ENCODE data around the gene EPN1. TPM values are rescaled to one million over a fixed set of nuclear protein-coding genes. Genes with fewer than 3 reads are reported as not detected.
A peak's percentile ranks its signal among the peaks of the same experiment; 100 is the strongest.

The EPN1 gene
- total and polyA plus RNA-seq, 9 of the 15 experiments (the other 6 are each of a cell fraction or from before 2014, with no cell fraction given): 0.08 to 138 (median 12.7) TPM

- TF ChIP-seq, protein P1, sequence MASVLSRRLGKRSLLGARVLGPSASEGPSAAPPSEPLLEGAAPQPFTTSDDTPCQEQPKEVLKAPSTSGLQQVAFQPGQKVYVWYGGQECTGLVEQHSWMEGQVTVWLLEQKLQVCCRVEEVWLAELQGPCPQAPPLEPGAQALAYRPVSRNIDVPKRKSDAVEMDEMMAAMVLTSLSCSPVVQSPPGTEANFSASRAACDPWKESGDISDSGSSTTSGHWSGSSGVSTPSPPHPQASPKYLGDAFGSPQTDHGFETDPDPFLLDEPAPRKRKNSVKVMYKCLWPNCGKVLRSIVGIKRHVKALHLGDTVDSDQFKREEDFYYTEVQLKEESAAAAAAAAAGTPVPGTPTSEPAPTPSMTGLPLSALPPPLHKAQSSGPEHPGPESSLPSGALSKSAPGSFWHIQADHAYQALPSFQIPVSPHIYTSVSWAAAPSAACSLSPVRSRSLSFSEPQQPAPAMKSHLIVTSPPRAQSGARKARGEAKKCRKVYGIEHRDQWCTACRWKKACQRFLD (CRISPR knock-in tag; IDR thresholded peaks at IDR 0.05): no peak
- TF ChIP-seq SP1 (CRISPR knock-in tag; IDR thresholded peaks at IDR 0.05) (peak; percentile 54), ZNF124 (CRISPR knock-in tag; IDR thresholded peaks at IDR 0.05) (peak; percentile 95; the same call in 1 of the 2 replicates), CTBP1 (IDR thresholded peaks at IDR 0.05; ENCODE audit: borderline replicate concordance) (peak; percentile 47; the same call in 1 of the 2 replicates), PRPF4 (IDR thresholded peaks at IDR 0.05; ENCODE audit: insufficient read depth, low read depth, low read length, poor library complexity, severe bottlenecking) (no peak), NFRKB (IDR thresholded peaks at IDR 0.05; ENCODE audit: low read depth) (no peak), SLC30A9 (CRISPR knock-in tag; IDR thresholded peaks at IDR 0.05) (no peak), MCM7 (IDR thresholded peaks at IDR 0.05) (no peak), ZNF354B (CRISPR knock-in tag; IDR thresholded peaks at IDR 0.05) (no peak), SIN3B (IDR thresholded peaks at IDR 0.05; ENCODE audit: low read depth) (no peak), KLF1 (tag; IDR thresholded peaks at IDR 0.05) (0 out of 2 replicates have a peak, but pooled peaks have one; percentile 22), TBP (optimal IDR thresholded peaks at IDR 0.05; ENCODE audit: low read depth, low read length) (no peak), MEF2A (IDR thresholded peaks at IDR 0.05; ENCODE audit: control insufficient read depth, low read depth, low read length) (no peak), CHD4 (IDR thresholded peaks at IDR 0.05; ENCODE audit: insufficient read depth, insufficient replicate concordance, low read depth, low read length, poor library complexity, severe bottlenecking) (no peak)
- TF ChIP-seq, protein P2, sequence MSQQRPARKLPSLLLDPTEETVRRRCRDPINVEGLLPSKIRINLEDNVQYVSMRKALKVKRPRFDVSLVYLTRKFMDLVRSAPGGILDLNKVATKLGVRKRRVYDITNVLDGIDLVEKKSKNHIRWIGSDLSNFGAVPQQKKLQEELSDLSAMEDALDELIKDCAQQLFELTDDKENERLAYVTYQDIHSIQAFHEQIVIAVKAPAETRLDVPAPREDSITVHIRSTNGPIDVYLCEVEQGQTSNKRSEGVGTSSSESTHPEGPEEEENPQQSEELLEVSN (IDR thresholded peaks at IDR 0.05; ENCODE audit: borderline replicate concordance in 1 of 2, extremely low read depth in 1 of 2, insufficient read depth in 1 of 2, insufficient read length in 1 of 2, low read depth in 1 of 2, low read length in 1 of 2, poor library complexity in 1 of 2, severe bottlenecking in 1 of 2): peak; percentile 100
- TF ChIP-seq, protein P3, sequence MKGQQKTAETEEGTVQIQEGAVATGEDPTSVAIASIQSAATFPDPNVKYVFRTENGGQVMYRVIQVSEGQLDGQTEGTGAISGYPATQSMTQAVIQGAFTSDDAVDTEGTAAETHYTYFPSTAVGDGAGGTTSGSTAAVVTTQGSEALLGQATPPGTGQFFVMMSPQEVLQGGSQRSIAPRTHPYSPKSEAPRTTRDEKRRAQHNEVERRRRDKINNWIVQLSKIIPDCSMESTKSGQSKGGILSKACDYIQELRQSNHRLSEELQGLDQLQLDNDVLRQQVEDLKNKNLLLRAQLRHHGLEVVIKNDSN (CRISPR knock-in tag; IDR thresholded peaks at IDR 0.05): peak; percentile 93
- TF ChIP-seq, protein P4, sequence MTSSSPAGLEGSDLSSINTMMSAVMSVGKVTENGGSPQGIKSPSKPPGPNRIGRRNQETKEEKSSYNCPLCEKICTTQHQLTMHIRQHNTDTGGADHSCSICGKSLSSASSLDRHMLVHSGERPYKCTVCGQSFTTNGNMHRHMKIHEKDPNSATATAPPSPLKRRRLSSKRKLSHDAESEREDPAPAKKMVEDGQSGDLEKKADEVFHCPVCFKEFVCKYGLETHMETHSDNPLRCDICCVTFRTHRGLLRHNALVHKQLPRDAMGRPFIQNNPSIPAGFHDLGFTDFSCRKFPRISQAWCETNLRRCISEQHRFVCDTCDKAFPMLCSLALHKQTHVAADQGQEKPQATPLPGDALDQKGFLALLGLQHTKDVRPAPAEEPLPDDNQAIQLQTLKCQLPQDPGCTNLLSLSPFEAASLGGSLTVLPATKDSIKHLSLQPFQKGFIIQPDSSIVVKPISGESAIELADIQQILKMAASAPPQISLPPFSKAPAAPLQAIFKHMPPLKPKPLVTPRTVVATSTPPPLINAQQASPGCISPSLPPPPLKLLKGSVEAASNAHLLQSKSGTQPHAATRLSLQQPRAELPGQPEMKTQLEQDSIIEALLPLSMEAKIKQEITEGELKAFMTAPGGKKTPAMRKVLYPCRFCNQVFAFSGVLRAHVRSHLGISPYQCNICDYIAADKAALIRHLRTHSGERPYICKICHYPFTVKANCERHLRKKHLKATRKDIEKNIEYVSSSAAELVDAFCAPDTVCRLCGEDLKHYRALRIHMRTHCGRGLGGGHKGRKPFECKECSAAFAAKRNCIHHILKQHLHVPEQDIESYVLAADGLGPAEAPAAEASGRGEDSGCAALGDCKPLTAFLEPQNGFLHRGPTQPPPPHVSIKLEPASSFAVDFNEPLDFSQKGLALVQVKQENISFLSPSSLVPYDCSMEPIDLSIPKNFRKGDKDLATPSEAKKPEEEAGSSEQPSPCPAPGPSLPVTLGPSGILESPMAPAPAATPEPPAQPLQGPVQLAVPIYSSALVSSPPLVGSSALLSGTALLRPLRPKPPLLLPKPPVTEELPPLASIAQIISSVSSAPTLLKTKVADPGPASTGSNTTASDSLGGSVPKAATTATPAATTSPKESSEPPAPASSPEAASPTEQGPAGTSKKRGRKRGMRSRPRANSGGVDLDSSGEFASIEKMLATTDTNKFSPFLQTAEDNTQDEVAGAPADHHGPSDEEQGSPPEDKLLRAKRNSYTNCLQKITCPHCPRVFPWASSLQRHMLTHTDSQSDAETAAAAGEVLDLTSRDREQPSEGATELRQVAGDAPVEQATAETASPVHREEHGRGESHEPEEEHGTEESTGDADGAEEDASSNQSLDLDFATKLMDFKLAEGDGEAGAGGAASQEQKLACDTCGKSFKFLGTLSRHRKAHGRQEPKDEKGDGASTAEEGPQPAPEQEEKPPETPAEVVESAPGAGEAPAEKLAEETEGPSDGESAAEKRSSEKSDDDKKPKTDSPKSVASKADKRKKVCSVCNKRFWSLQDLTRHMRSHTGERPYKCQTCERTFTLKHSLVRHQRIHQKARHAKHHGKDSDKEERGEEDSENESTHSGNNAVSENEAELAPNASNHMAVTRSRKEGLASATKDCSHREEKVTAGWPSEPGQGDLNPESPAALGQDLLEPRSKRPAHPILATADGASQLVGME (CRISPR knock-in tag; IDR thresholded peaks at IDR 0.05): 0 out of 2 replicates have a peak, but pooled peaks have one; percentile 42
Measured at GRCh38 chr19:55640043-55640576, 34.9 kb upstream of the EPN1 start (continued).
